IMR-90 (cell line): Measurements from ENCODE around the gene FAM118A. TPM values are rescaled to one million over a fixed set of nuclear protein-coding genes. Genes with fewer than 3 reads are reported as not detected.
"Not testable (repeated sequence)": the region's sequence is repeated elsewhere in the genome, so short reads cannot be mapped to it uniquely, and the experiment has no call there.

Source experiments
- ATAC-seq: fragments of 200-7000 bp; cut with Tn5 transposase; 2 replicates; pipeline ENCODE4 v1.9.1; 2020; ENCODE audit warnings: low read depth, mild to moderate bottlenecking, moderate library complexity
- BruUV-seq: library from RNA; stranded (reverse); fragments of 400-500 nt; replicated peaks from 2 replicates; lab custom pipeline; 2021; lab: Mats Ljungman, UMichigan
- CTCF ChIA-PET: fragments of 300-600 bp; formaldehyde crosslinking; extraction: SDS; loops from one replicate; lab custom pipeline; 2021; ENCODE audit warnings: antibody characterized with exemption; lab: Yijun Ruan, JAX
- POLR2A ChIA-PET: fragments of 300-600 bp; sonication (Branson Sonifier 250); formaldehyde crosslinking; loops from one replicate; lab custom pipeline; 2022; ENCODE audit warnings: antibody characterized with exemption; ENCODE audit not compliant: unreplicated experiment; lab: Charles Lee
- DNase-seq: peaks from one replicate; pipeline ENCODE4 v3.0.0; 2013
- H2AFZ ChIP-seq: replicated peaks from 2 replicates; pipeline ENCODE3; 2013; ENCODE audit warnings: low read length, mild to moderate bottlenecking; ENCODE audit not compliant: poor library complexity
- H2AK5ac ChIP-seq: 2 replicates; pipeline ENCODE4 v1.6.1; 2013; ENCODE audit warnings: low read depth, low read length, inconsistent platforms
- H2AK9ac ChIP-seq: replicated peaks from 2 replicates; pipeline ENCODE3; 2013; ENCODE audit warnings: mild to moderate bottlenecking, low read depth, low read length, moderate library complexity; ENCODE audit not compliant: poor library complexity
- H2BK120ac ChIP-seq: 2 replicates; pipeline ENCODE4 v1.6.1; 2013; ENCODE audit warnings: low read depth, low read length, inconsistent platforms
- H2BK15ac ChIP-seq: 3 replicates; pipeline ENCODE4 v1.6.1; 2013; ENCODE audit warnings: low read depth, low read length, inconsistent platforms
- H2BK20ac ChIP-seq: 2 replicates; pipeline ENCODE4 v1.6.1; 2013; ENCODE audit warnings: low read depth, mild to moderate bottlenecking, inconsistent platforms, low read length, moderate library complexity
- H2BK5ac ChIP-seq: 2 replicates; pipeline ENCODE4 v1.6.1; 2013; ENCODE audit warnings: mild to moderate bottlenecking, low read depth, low read length, inconsistent platforms; ENCODE audit not compliant: poor library complexity, severe bottlenecking
- H3K14ac ChIP-seq: replicated peaks from 2 replicates; pipeline ENCODE4 v1.6.1; 2013; ENCODE audit warnings: low read depth, low read length, inconsistent platforms
- H3K18ac ChIP-seq: 2 replicates; pipeline ENCODE4 v1.6.1; 2013; ENCODE audit warnings: low read depth, low read length, control low read depth
- H3K23ac ChIP-seq: 2 replicates; pipeline ENCODE4 v1.6.1; 2013; ENCODE audit warnings: low read depth, low read length, inconsistent platforms
- H3K27ac ChIP-seq: 2 replicates; pipeline ENCODE4 v1.5.1; 2013; ENCODE audit warnings: mild to moderate bottlenecking, control low read depth, low read length; ENCODE audit not compliant: insufficient read depth
- H3K27me3 ChIP-seq: 2 replicates; pipeline ENCODE4 v1.6.1; 2013; ENCODE audit warnings: low read length; ENCODE audit not compliant: control insufficient read depth, insufficient read depth
- H3K36me3 ChIP-seq: 2 replicates; pipeline ENCODE4 v1.6.1; 2013; ENCODE audit warnings: low read length, mixed read lengths; ENCODE audit not compliant: control insufficient read depth, insufficient read depth
- H3K4ac ChIP-seq: 2 replicates; pipeline ENCODE4 v1.6.1; 2013; ENCODE audit warnings: low read depth, low read length, inconsistent platforms
- H3K4me1 ChIP-seq: 2 replicates; pipeline ENCODE4 v1.6.1; 2013; ENCODE audit warnings: low read length, mixed read lengths; ENCODE audit not compliant: control insufficient read depth, insufficient read depth
- H3K4me2 ChIP-seq: 2 replicates; pipeline ENCODE4 v1.6.1; 2013; ENCODE audit warnings: low read depth, mild to moderate bottlenecking, control low read depth, low read length, moderate library complexity
- H3K4me3 ChIP-seq: 2 replicates; pipeline ENCODE4 v1.5.1; 2013; ENCODE audit warnings: low read depth, mild to moderate bottlenecking, control low read depth, low read length, moderate library complexity; ENCODE audit not compliant: insufficient read depth
- H3K56ac ChIP-seq: 2 replicates; pipeline ENCODE4 v1.6.1; 2013; ENCODE audit warnings: low read length, inconsistent platforms; ENCODE audit not compliant: insufficient read depth; ENCODE audit errors: extremely low read depth
- H3K79me1 ChIP-seq, 2 experiments: 2 replicates each; pipeline ENCODE4 v1.6.1; 2013; ENCODE audit warnings: low read length in 2 of 2, inconsistent platforms in 1 of 2, low read depth in 1 of 2
- H3K9ac ChIP-seq: 2 replicates; pipeline ENCODE4 v1.6.1; 2013; ENCODE audit warnings: low read depth, low read length, control low read depth
- H3K9me1 ChIP-seq: 2 replicates; pipeline ENCODE4 v1.6.1; 2013; ENCODE audit warnings: low read length, inconsistent platforms; ENCODE audit not compliant: insufficient read depth
- H3K9me3 ChIP-seq: 2 replicates; pipeline ENCODE4 v1.6.1; 2013; ENCODE audit warnings: low read length; ENCODE audit not compliant: control insufficient read depth, insufficient read depth
- H4K20me1 ChIP-seq: 2 replicates; pipeline ENCODE4 v1.6.1; 2013; ENCODE audit warnings: low read length, inconsistent platforms; ENCODE audit not compliant: insufficient read depth
- H4K5ac ChIP-seq: 2 replicates; pipeline ENCODE4 v1.6.1; 2013; ENCODE audit warnings: mild to moderate bottlenecking, low read depth, low read length, control low read depth
- H4K8ac ChIP-seq, 2 experiments: 2 replicates each; pipeline ENCODE4 v1.6.1; 2013; ENCODE audit warnings: low read depth in 2 of 2, low read length in 2 of 2, control low read depth in 1 of 2, inconsistent platforms in 1 of 2
- H4K91ac ChIP-seq: 2 replicates; pipeline ENCODE4 v1.6.1; 2013; ENCODE audit warnings: low read depth, low read length, inconsistent platforms; ENCODE audit not compliant: insufficient read depth
- MAFK ChIP-seq: IDR thresholded peaks from 2 replicates; pipeline ENCODE4 v1.6.1; 2012; ENCODE audit warnings: low read depth, low read length, improper control_type of control experiment
- whole genome bisulfite sequencing, 2 experiments: methylation state at CpG; one replicate each; pipeline versions ENCODE4 v1.1.5 to v1.1.7; 2013; ENCODE audit warnings: missing lambda C conversion rate in 2 of 2; ENCODE audit not compliant: insufficient read length in 1 of 2; ENCODE audit errors: extremely low coverage in 2 of 2; 5-methylcytosine and 5-hydroxymethylcytosine counted together
- dilution Hi-C: fragments of 300-500 bp; cut with HindIII; formaldehyde crosslinking; loops from one replicate; pipeline ENCODE4 v1.14.3; 2018; ENCODE audit warnings: low sequenced_read_pairs; ENCODE audit not compliant: unreplicated experiment
- in situ Hi-C: fragments of 300-500 bp; cut with MboI; formaldehyde crosslinking; loops from 3 replicates; pipeline ENCODE4 v1.14.3; 2019; ENCODE audit warnings: low sequenced_read_pairs, inconsistent platforms, mixed read lengths
- intact Hi-C: fragments of 100-400 bp; cut with micrococcal nuclease; formaldehyde crosslinking; loops from 2 replicates; pipeline ENCODE4 v1.10.0; 2022
- polyA plus RNA-seq, 3 experiments: library from polyadenylated mRNA; depleted of rRNA; stranded (reverse); fragments of >200 nt; gene quantifications; 2 replicates each; pipeline ENCODE4 v1.2.3, GENCODE V29; 2012; ENCODE audit warnings: low replicate concordance in 1 of 3
- total RNA-seq: library from RNA; depleted of rRNA; stranded (reverse); fragments of >200 nt; gene quantifications from 2 replicates; pipeline ENCODE4 v1.2.3, GENCODE V29; 2012

The FAM118A gene
- total and polyA plus RNA-seq, 2 of the 4 experiments (the other 2 are of a cell fraction), result 20.6 to 95.6 TPM

- H3K56ac ChIP-seq, H4K20me1 ChIP-seq, in situ Hi-C loops, H2BK5ac ChIP-seq, BruUV-seq, H3K23ac ChIP-seq, H3K36me3 ChIP-seq, H4K91ac ChIP-seq, H3K18ac ChIP-seq, H2AFZ ChIP-seq, H3K27me3 ChIP-seq, H3K4me2 ChIP-seq, H3K9ac ChIP-seq, dilution Hi-C loops, H2AK9ac ChIP-seq, H2BK20ac ChIP-seq, H4K5ac ChIP-seq, H4K8ac ChIP-seq, H2BK120ac ChIP-seq, H2BK15ac ChIP-seq, H2AK5ac ChIP-seq, ATAC-seq, H3K4me3 ChIP-seq, DNase-seq, H3K9me3 ChIP-seq, POLR2A ChIA-PET, H3K14ac ChIP-seq, H3K4me1 ChIP-seq, CTCF ChIA-PET, H3K79me1 ChIP-seq, H3K27ac ChIP-seq, H3K4ac ChIP-seq, H3K9me1 ChIP-seq: not testable (repeated sequence)
- intact Hi-C loops, result loop anchor here (5.0 kb wide), 1 partner anchor 34 kb away; no protein-coding TSS in a partner anchor
- no CpG with 5 or more reads among the region's 3 CpGs for WGBS, 2 experiments
- peak; percentile 73 for TF ChIP-seq MAFK
Observed at GRCh38 chr22:45373592-45373991, 63.9 kb downstream of the FAM118A start.
